Stimulated activated CD4-positive, alpha-beta T cell treated with anti-CD3 and anti-CD28 coated beads, Interleukin-4, amount 100 ng/mL, for 24 hours (primary cell): Measurements from ENCODE around the gene ZNF592.

ENCODE experiments used
- DNase-seq: peaks from one replicate; pipeline ENCODE4 v3.0.0-alpha.2; 2020

Gene ZNF592

GRCh38 chr15:84831613-84832012 lies 83.2 kb downstream of the ZNF592 start:
- DNase-seq: no peak

GRCh38 chr15:84832448-84833040 lies 84.2 kb downstream of the ZNF592 start:
- no peak for DNase-seq

DNA sequence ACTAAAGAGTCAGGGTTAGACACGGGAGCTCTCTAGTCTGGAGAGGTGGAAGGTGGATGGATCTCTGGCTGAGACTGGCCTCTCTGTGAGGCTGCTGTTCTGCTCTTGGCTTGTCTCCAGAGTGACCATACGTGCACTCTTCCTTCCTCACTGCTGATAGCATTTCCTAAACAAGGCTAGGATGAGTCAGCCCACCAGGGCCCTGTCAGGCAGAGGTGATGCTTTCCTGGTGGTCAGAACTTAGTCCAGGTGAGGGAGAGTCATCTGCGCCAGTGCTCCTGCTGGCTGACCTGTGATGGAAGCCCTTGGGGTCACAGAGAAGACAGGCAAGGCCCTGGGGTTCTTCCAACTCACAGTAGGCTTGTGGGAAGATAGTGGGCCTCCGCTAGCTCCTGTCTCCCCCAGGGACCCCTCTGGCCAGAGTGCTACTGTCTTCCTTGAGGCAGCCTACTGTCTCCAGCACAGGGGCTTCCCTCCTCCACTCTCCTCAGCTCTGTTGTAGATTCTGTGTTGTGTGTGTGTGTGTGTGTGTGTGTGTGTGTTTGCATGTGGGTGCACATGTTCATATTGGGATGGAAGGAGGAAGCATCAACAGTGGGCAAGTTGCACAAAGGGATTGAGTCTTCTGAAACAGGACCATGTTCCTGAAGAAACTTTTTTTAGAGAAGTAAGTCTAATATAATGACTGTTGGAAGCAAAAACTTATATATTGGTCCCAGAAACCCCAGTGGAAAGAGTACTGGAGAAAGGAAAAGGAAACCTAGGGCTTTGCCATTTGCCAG lies 85.2 kb downstream of the ZNF592 start:
- DNase-seq: no peak

DNA sequence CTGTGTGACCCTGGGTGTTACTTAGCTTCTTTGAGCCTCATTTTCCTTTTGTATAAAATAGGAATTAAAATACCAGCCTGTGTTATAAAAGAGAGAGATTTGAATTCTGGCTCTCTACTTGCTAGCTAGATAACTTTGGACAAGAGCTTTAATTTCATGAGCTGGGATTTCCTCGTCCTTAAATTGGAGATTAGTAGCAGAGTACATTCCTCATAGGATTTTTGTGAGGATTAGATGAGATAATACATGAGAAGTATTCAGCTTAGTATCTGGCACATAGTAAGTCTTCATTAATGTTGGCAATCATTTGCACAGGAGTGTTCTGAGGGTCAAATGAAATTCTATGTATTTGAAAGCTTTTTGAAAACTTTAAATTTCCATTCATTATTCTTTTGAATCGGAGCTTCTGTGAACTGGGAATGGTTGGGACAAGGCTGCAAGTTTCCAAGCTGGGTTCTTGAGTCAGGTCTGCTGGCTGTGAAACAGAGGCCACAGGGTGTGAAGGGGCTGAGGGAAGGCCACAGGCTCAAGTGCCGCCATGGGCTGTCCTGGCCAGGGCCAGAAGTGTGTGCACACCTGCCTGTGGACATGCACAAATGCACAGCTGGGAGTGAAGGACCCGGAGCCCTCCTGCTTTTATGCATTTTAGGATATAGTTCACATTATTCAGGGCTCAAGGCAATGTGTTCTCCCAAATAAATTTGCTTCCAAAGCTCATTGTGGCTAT lies 86.0 kb downstream of the ZNF592 start:
- no peak for DNase-seq

DNA sequence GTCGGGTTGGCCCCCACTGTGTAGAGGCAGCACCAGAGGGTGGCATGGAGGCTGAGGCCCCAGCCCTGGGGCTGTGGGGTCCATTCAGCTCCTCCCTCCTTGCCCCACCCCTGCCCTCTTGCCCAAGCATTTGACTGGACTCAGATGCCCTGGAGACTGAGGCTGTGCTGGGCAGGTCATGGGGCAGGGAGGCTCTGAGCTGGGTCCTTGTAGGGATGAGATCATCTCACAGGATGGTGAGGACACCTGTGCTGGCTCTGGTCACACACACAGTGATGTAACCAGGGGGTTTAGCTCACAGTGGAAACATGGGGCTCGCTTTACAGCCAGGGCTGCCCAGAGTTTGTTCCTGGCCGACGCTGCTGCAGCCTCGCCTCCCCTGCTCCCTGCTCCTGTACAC lies 86.6 kb downstream of the ZNF592 start:
- DNase-seq: no peak

- DNase-seq: no peak
Observed at GRCh38 chr15:84835661-84836337, 87.4 kb downstream of the ZNF592 start.

DNA sequence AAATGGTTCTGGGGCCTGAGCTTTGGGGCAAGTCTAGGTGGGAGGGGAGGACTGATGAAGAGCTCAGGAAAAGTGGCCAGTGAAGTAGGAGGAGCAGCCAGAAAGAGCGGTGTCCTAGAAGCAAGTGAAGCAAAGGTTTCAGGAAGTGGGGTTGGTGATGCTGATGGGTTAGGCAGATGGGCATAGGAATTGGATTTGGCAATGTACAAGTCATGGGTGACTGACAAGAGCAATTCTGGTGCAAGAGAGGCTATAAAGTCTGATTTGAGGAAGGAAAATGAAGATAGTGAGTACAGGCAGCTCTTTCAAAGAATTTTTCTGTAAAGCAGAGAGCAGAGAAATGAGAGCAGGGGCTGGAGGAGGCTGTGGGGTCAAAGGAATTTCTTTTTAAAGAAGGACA lies 88.5 kb downstream of the ZNF592 start:
- no peak for DNase-seq

DNA sequence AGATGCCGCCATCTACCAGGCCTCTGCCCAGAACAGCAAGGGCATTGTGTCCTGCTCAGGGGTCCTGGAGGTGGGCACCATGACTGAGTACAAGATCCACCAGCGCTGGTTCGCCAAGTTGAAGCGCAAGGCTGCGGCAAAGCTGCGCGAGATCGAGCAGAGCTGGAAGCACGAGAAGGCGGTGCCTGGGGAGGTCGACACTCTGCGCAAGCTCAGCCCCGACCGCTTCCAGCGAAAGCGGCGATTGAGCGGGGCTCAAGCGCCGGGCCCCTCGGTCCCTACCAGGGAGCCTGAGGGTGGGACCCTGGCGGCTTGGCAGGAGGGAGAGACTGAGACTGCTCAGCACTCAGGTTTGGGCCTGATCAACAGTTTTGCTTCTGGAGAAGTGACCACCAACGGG lies 91.3 kb downstream of the ZNF592 start:
- no peak for DNase-seq

DNA sequence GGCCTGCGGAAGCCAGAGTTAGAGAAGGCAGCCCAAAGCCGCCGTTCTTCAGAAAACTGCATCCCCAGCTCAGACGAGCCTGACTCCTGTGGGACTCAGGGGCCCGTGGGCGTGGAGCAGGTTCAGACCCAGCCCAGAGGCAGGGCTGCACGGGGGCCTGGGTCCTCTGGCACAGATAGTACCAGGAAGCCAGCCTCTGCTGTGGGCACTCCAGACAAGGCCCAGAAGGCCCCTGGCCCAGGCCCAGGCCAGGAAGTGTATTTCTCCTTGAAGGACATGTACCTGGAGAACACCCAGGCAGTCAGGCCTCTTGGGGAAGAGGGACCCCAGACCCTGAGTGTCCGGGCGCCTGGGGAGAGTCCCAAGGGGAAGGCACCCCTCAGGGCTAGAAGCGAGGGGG lies 91.9 kb downstream of the ZNF592 start:
- DNase-seq: no peak

GRCh38 chr15:84840741-84841429 lies 92.5 kb downstream of the ZNF592 start:
- DNase-seq: no peak

- no peak for DNase-seq
Observed at GRCh38 chr15:84842781-84843180, 94.4 kb downstream of the ZNF592 start.

DNA sequence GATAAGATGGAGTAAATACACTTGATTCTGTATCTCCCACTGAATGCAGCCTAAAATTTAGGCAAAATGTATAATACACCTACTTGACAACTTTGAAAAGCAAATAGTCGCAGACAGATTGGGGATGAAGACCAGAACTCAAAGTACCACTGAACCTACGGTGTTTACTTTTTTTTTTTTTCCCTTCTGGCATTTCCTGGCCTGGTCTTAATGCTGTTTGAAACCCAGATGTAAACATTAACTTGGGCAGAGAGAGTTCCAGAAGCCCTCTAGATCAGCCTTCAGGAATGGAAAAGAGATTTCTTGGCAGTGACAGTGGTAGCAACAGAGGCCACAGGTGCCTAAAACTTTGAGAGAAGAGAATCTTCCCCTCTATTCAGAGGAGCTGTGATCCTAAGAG lies 96.6 kb downstream of the ZNF592 start:
- DNase-seq: no peak

- peak; percentile 37 for DNase-seq
Observed at GRCh38 chr15:84845631-84846030, 97.2 kb downstream of the ZNF592 start.

DNA sequence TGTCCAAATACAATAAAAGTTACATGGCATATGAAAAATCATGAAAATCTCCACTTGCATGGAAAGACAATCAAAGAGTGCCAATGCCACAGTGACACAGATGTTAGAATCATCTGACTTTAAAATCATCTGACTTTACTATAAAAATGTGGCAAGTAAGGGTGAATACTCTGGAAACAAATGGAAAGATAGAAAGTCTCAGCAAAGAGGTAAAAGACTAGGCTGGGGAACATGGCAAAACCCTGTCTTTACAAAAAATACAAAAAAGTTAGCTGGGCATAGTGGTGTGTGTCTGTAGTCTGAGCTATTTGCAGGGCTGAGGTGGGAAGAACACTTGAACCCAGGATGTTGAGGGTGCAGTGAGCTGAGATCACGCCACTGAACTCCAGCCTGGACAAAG lies 97.9 kb downstream of the ZNF592 start:
- DNase-seq: no peak

DNA sequence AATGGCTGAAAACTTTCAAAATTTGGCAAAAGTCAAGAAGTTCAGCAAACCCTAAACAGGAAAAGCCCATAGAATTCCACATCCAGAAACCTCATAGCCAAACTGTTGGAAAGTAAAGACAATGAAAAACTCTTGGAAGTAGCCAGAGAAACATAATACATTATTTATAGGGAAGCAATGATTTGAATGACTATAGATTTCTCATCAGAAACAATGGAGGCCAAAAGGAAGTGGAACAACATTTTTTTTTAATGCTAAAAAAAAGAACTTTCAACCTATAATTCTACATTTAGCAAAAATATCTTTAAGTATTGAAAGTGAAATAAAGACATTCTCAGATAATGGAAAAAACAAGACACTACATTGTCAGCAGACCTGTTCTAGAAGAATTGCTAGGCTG lies 99.0 kb downstream of the ZNF592 start:
- DNase-seq: no peak

DNA sequence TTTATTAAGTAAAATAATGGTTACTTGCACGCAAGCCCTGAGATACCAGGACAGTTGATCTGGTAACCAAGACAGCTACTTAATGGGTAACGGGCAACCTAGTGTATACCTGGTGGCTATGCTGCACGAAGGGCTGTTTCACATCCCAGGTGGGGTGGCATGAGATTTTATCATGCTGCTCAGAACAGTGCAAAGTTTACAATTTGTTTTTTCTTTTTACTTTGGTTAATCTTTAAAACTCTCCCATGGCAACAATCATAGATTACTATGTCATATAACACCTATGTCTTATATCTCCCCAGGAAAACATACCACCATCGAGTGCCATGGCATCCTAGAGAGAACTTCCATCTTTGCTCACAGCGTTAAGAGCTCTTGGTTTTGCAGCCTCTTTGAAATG lies 103.8 kb downstream of the ZNF592 start:
- no peak for DNase-seq

GRCh38 chr15:84855136-84855535 lies 106.7 kb downstream of the ZNF592 start:
- no peak for DNase-seq

GRCh38 chr15:84855765-84856164 lies 107.4 kb downstream of the ZNF592 start:
- no peak for DNase-seq
